ENCODE measurements around the gene DSE.

Gene DSE

DNA sequence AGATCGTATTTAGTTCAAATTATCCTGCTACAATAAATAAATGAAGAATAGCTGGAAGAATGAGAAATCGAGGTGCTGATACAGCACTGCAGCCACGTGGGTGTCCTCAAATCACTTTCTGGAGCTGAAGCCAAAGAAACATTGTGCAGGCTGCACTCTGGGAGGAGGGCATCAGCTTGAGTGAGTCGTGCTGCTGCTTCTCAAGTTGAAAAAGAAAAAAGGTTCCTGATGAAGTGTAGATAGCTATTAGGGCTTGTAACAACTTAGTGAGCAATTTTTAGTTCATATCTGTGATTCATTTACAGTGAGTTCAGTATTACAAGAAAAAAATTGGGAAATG, 40.5 kb downstream of the DSE start:
- ChIA-PET POLR2A (interaction anchor here (1.3 to 2.0 kb wide), 2 partner anchors 16 to 40 kb away, joined by 3 to 5 read pairs; no protein-coding TSS in a partner anchor), CTCF (no interaction called here)
- peak; percentile 44; the same call in 1 of the 2 replicates for TF ChIP-seq L3MBTL2 (conservative IDR thresholded peaks at IDR 0.05)
- no peak for TF ChIP-seq ZNF384 (IDR thresholded peaks at IDR 0.05)
- TF ChIP-seq CTBP1 (IDR thresholded peaks at IDR 0.05; ENCODE audit: borderline replicate concordance) = no peak
- no peak for DNase-seq (ENCODE audit: extremely low spot score)

DNA sequence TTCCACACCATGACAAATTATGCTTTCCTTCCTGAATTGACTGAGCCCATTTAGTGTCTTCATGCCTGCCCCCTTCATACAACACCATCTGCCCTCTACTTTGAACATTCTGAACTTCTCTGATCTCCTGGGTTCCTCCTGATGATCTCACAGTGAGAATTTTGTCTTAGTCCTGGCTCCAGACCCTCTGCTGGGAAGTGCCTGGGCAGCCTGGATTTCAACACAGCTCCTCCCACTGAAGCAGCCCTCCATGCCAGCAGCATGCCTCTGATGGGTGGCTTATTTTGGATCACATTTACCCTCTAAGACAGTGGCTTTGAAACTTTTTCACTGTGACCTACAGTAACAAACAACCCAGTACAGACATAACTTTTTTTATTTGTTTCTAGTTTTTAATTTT, 41.5 kb downstream of the DSE start:
- no peak for DNase-seq (ENCODE audit: extremely low spot score)
- no peak for TF ChIP-seq CTBP1 (IDR thresholded peaks at IDR 0.05; ENCODE audit: borderline replicate concordance)
- TF ChIP-seq ZNF384 (IDR thresholded peaks at IDR 0.05) = no peak
- no peak for TF ChIP-seq BHLHE40 (IDR thresholded peaks at IDR 0.05; ENCODE audit: borderline replicate concordance)
- TF ChIP-seq NFRKB (IDR thresholded peaks at IDR 0.05) = no peak
- no peak for TF ChIP-seq PKNOX1 (IDR thresholded peaks at IDR 0.05)
- TF ChIP-seq ELF4 (IDR thresholded peaks at IDR 0.05) = no peak
- no peak for TF ChIP-seq FOXK2 (IDR thresholded peaks at IDR 0.05)
- TF ChIP-seq FOXM1 (IDR thresholded peaks at IDR 0.05; ENCODE audit: borderline replicate concordance) = no peak
- TF ChIP-seq SUZ12 (IDR thresholded peaks at IDR 0.05) = no peak
- TF ChIP-seq SP1 (IDR thresholded peaks at IDR 0.05) = no peak
- no peak for TF ChIP-seq TARDBP (IDR thresholded peaks at IDR 0.05)
- no peak for TF ChIP-seq LEF1 (IDR thresholded peaks at IDR 0.05; ENCODE audit: borderline replicate concordance)
- TF ChIP-seq HDGF (IDR thresholded peaks at IDR 0.05; ENCODE audit: borderline replicate concordance) = no peak
- TF ChIP-seq L3MBTL2 (conservative IDR thresholded peaks at IDR 0.05) = no peak
- TF ChIP-seq ARNT (IDR thresholded peaks at IDR 0.05) = no peak
- ChIA-PET CTCF (no interaction called here), POLR2A (interaction anchor here (2.0 kb wide), 1 partner anchor 41 kb away, joined by 5 read pairs; no protein-coding TSS in a partner anchor)

DNA sequence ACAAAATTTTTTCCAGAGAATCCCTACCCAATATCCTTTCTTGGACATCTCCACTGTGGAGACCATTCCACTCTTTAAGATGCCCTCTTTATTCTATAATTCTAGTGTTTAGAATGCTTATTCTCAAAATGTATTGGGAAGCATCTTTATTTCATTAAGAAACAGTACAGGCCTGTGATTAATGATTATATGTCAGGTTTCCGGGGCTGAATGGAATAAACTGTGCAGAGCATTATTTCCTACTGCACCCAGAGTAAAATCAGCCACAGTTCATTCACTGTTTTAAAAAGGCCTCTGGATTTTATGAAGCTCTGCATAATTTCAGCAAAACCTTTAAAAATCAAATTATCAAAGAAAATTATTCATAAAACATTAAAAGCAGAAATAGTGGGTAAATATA, 42.6 kb downstream of the DSE start:
- CTCF ChIA-PET = interaction anchor here (0.5 kb wide), 1 partner anchor 967 kb away, joined by 7 read pairs; no protein-coding TSS in a partner anchor
- no peak for DNase-seq (ENCODE audit: extremely low spot score)
- POLR2A ChIA-PET = no interaction called here
- TF ChIP-seq FOXM1 (IDR thresholded peaks at IDR 0.05; ENCODE audit: borderline replicate concordance) = no peak
- no peak for TF ChIP-seq FOXA1 (IDR thresholded peaks at IDR 0.05)
- no peak for TF ChIP-seq SUZ12 (IDR thresholded peaks at IDR 0.05)
- TF ChIP-seq HDGF (IDR thresholded peaks at IDR 0.05; ENCODE audit: borderline replicate concordance) = no peak
- no peak for TF ChIP-seq SP1 (IDR thresholded peaks at IDR 0.05)
- TF ChIP-seq CTBP1 (IDR thresholded peaks at IDR 0.05; ENCODE audit: borderline replicate concordance) = no peak
- no peak for TF ChIP-seq L3MBTL2 (conservative IDR thresholded peaks at IDR 0.05)
- TF ChIP-seq PKNOX1 (IDR thresholded peaks at IDR 0.05) = no peak
- no peak for TF ChIP-seq FOXK2 (IDR thresholded peaks at IDR 0.05)
- no peak for TF ChIP-seq ARNT (IDR thresholded peaks at IDR 0.05)
- no peak for TF ChIP-seq ZNF384 (IDR thresholded peaks at IDR 0.05)

- CTCF ChIA-PET = no interaction called here
- POLR2A ChIA-PET = no interaction called here
- TF ChIP-seq FOXA1 (IDR thresholded peaks at IDR 0.05) (no peak), FOXM1 (IDR thresholded peaks at IDR 0.05; ENCODE audit: borderline replicate concordance) (no peak), ARNT (IDR thresholded peaks at IDR 0.05) (no peak), HDGF (IDR thresholded peaks at IDR 0.05; ENCODE audit: borderline replicate concordance) (no peak), FOXK2 (IDR thresholded peaks at IDR 0.05) (no peak), L3MBTL2 (conservative IDR thresholded peaks at IDR 0.05) (no peak)
- no peak for DNase-seq (ENCODE audit: extremely low spot score)
Observed at GRCh38 chr6:116417661-116418060, 46.9 kb downstream of the DSE start.

DNA sequence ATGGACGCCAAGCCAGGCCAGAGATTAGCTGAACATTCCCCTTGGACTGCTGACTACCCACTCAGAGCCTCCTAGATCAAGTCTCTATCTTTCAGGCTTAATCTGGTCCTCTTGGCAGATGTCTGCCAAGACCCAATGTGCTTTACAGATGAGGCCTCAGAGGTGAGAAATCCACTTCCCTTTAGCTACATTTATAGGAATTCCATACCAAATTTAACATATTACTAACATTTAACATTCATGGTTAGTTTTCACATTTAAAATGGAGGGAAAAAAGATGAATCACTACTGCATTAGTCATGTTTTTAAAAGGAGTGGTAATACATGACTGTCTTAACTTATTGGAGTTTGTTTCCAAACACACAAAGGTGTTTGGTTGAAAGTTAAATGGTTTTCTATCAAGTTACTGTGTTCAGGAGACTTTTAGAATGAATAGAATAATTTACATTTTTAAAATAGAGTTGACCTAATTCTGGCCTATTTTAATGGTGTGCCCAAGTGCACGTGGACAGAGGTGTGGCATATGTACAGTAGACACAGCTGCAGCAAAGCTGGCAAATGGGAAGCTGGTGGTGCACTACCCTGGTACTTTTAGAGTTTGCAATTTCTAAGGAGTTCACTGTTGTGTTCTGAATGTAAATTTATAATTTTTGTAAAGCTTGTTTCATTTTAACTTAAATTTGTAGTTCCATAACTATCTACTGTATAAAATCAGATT, 48.5 kb downstream of the DSE start:
- ChIA-PET CTCF (no interaction called here), POLR2A (no interaction called here)
- DNase-seq (ENCODE audit: extremely low spot score) = no peak
- no peak for TF ChIP-seq BHLHE40 (IDR thresholded peaks at IDR 0.05; ENCODE audit: borderline replicate concordance)
- no peak for TF ChIP-seq CTBP1 (IDR thresholded peaks at IDR 0.05; ENCODE audit: borderline replicate concordance)
- no peak for TF ChIP-seq HDGF (IDR thresholded peaks at IDR 0.05; ENCODE audit: borderline replicate concordance)
- TF ChIP-seq FOXA1 (IDR thresholded peaks at IDR 0.05) = no peak
- no peak for TF ChIP-seq ZNF384 (IDR thresholded peaks at IDR 0.05)
- no peak for TF ChIP-seq SP1 (IDR thresholded peaks at IDR 0.05)
- TF ChIP-seq ARNT (IDR thresholded peaks at IDR 0.05) = no peak
- no peak for TF ChIP-seq L3MBTL2 (conservative IDR thresholded peaks at IDR 0.05)
- TF ChIP-seq LEF1 (IDR thresholded peaks at IDR 0.05; ENCODE audit: borderline replicate concordance) = no peak
- TF ChIP-seq NFRKB (IDR thresholded peaks at IDR 0.05) = no peak
- TF ChIP-seq PKNOX1 (IDR thresholded peaks at IDR 0.05) = no peak
- no peak for TF ChIP-seq ELF4 (IDR thresholded peaks at IDR 0.05)
- no peak for TF ChIP-seq FOXK2 (IDR thresholded peaks at IDR 0.05)
- TF ChIP-seq FOXM1 (IDR thresholded peaks at IDR 0.05; ENCODE audit: borderline replicate concordance) = no peak
- TF ChIP-seq SUZ12 (IDR thresholded peaks at IDR 0.05) = no peak
- no peak for TF ChIP-seq TARDBP (IDR thresholded peaks at IDR 0.05)

- DNase-seq (ENCODE audit: extremely low spot score) = no peak
- ChIA-PET POLR2A (no interaction called here), CTCF (interaction anchor here (1.0 kb wide), 2 partner anchors 320 to 364 kb away, joined by 3 read pairs; partner anchors contain the start of gene NT5DC1)
- TF ChIP-seq ELF4 (IDR thresholded peaks at IDR 0.05) (no peak), PKNOX1 (IDR thresholded peaks at IDR 0.05) (no peak), L3MBTL2 (conservative IDR thresholded peaks at IDR 0.05) (no peak), SUZ12 (IDR thresholded peaks at IDR 0.05) (no peak), HDGF (IDR thresholded peaks at IDR 0.05; ENCODE audit: borderline replicate concordance) (no peak), FOXK2 (IDR thresholded peaks at IDR 0.05) (no peak)
Observed at GRCh38 chr6:116420341-116420740, 49.6 kb downstream of the DSE start.
